HCT116 (cell line): ENCODE data around the gene LRRC2. TPM values are rescaled to one million over a fixed set of nuclear protein-coding genes. Genes with fewer than 3 reads are reported as not detected.
A peak's percentile ranks its signal among the peaks of the same experiment; 100 is the strongest.

ENCODE experiments used
- ATAC-seq: fragments of 200-7000 bp; cut with Tn5 transposase; 2 replicates; pipeline ENCODE4 v1.9.1; 2020; ENCODE audit warnings: mild to moderate bottlenecking, moderate library complexity
- BruUV-seq: library from RNA; stranded (reverse); fragments of 400-500 nt; replicated peaks from 2 replicates; lab custom pipeline; 2021; lab: Mats Ljungman, UMichigan
- CTCF ChIA-PET: fragments of 300-600 bp; sonication (Branson Sonifier 250); formaldehyde crosslinking; loops from one replicate; lab custom pipeline; 2021; ENCODE audit warnings: antibody characterized with exemption; lab: Charles Lee
- POLR2A ChIA-PET: fragments of 300-600, 350-600 bp; sonication (Branson Sonifier 250); formaldehyde crosslinking; loops from one replicate; lab custom pipeline; 2021; ENCODE audit warnings: antibody characterized with exemption; lab: Charles Lee
- RAD21 ChIA-PET, 2 experiments: fragments of 300-600 bp; sonication (Branson Sonifier 250); formaldehyde crosslinking; loops; one replicate each; lab custom pipeline; 2023; ENCODE audit warnings: low total read pairs in 2 of 2; ENCODE audit not compliant: uncharacterized antibody in 2 of 2, unreplicated experiment in 2 of 2, low non-redundant PET in 1 of 2; lab: Charles Lee
- DNase-seq: peaks from one replicate; pipeline ENCODE4 v3.0.0-alpha.2; 2010; ENCODE audit warnings: low read depth, low spot score
- H2AFZ ChIP-seq: fragments of 200-600 bp; shearing (Covaris generic), sonication (generic); 2 replicates; pipeline ENCODE4 v1.6.1; 2017; ENCODE audit warnings: low read depth, mixed run types, mixed read lengths, antibody characterized with exemption, low read length; ENCODE audit not compliant: poor library complexity, severe bottlenecking
- H3K27ac ChIP-seq: 2 replicates; pipeline ENCODE4 v1.5.1; 2012; ENCODE audit warnings: low read depth, low read length
- H3K27me3 ChIP-seq: fragments of 200-600 bp; sonication (generic); 2 replicates; pipeline ENCODE4 v1.6.1; 2016; ENCODE audit warnings: mixed run types, low read length, mixed read lengths; ENCODE audit not compliant: insufficient read depth
- H3K36me3 ChIP-seq, 2 experiments: fragments of 200-500 bp in 1 of 2; fragments of 200-600 bp in 1 of 2; sonication (Bioruptor generic) in 1 of 2; sonication (generic) in 1 of 2; 2 replicates each; pipeline versions ENCODE4 v1.5.1 to v1.6.1; 2014 to 2016; ENCODE audit warnings: low read length in 2 of 2, inconsistent platforms in 1 of 2, mixed read lengths in 1 of 2, mixed run types in 1 of 2; ENCODE audit not compliant: insufficient read depth in 2 of 2, control insufficient read depth in 1 of 2
- H3K4me1 ChIP-seq, 2 experiments: fragments of 200-600 bp in 1 of 2; sonication (generic) in 1 of 2; 2 replicates each; pipeline versions ENCODE4 v1.5.1 to v1.6.1; 2012 to 2017; ENCODE audit warnings: low read length in 2 of 2, inconsistent platforms in 1 of 2, mild to moderate bottlenecking in 1 of 2, mixed read lengths in 1 of 2, mixed run types in 1 of 2, moderate library complexity in 1 of 2; ENCODE audit not compliant: insufficient read depth in 2 of 2, control insufficient read depth in 1 of 2
- H3K4me2 ChIP-seq: fragments of 200-600 bp; sonication (generic); 2 replicates; pipeline ENCODE4 v1.6.1; 2017; ENCODE audit warnings: mixed run types, low read length, mixed read lengths
- H3K4me3 ChIP-seq, 2 experiments: fragments of 200-600 bp in 1 of 2; sonication (generic) in 1 of 2; replicated peaks in 1 of 2; 2 replicates each; pipeline ENCODE4 v1.5.1; 2011 to 2016; ENCODE audit warnings: low read length in 2 of 2, control low read depth in 1 of 2, low read depth in 1 of 2, mild to moderate bottlenecking in 1 of 2, mixed read lengths in 1 of 2, mixed run types in 1 of 2
- H3K79me2 ChIP-seq: fragments of 200-600 bp; sonication (generic); 2 replicates; pipeline ENCODE4 v1.6.1; 2017; ENCODE audit warnings: mild to moderate bottlenecking, mixed run types, low read length, moderate library complexity, mixed read lengths; ENCODE audit not compliant: insufficient read depth
- H3K9ac ChIP-seq: fragments of 200-600 bp; sonication (generic); 2 replicates; pipeline ENCODE4 v1.6.1; 2016; ENCODE audit warnings: low read length, mixed read lengths
- H3K9me2 ChIP-seq: fragments of 200-600 bp; sonication (generic), shearing (Covaris generic); 2 replicates; pipeline ENCODE4 v1.6.1; 2017; ENCODE audit warnings: mixed run types, mild to moderate bottlenecking, moderate library complexity; ENCODE audit not compliant: insufficient read depth
- H3K9me3 ChIP-seq, 2 experiments: fragments of 200-500 bp in 1 of 2; fragments of 200-600 bp in 1 of 2; sonication (Bioruptor generic) in 1 of 2; sonication (generic) in 1 of 2; 2 replicates each; pipeline ENCODE4 v1.6.1; 2014 to 2017; ENCODE audit warnings: low read length in 2 of 2, mixed read lengths in 2 of 2, inconsistent platforms in 1 of 2, low read depth in 1 of 2, mild to moderate bottlenecking in 1 of 2, mixed run types in 1 of 2, moderate library complexity in 1 of 2; ENCODE audit not compliant: control insufficient read depth in 1 of 2, insufficient read depth in 1 of 2
- H4K20me1 ChIP-seq: fragments of 200-600 bp; sonication (generic), shearing (Covaris generic); 2 replicates; pipeline ENCODE4 v1.6.1; 2017; ENCODE audit warnings: mixed run types, mild to moderate bottlenecking, moderate library complexity; ENCODE audit not compliant: insufficient read depth
- FOSL1 ChIP-seq: IDR thresholded peaks from 2 replicates; pipeline ENCODE4 v1.6.1; 2012; ENCODE audit warnings: low read depth
- SIN3A ChIP-seq: IDR thresholded peaks from 2 replicates; pipeline ENCODE4 v1.6.1; 2012; ENCODE audit warnings: low read depth
- TCF7L2 ChIP-seq: IDR thresholded peaks from 2 replicates; pipeline ENCODE4 v1.7.0; 2011; ENCODE audit warnings: borderline replicate concordance, inconsistent platforms; ENCODE audit not compliant: insufficient read depth, insufficient read length; ENCODE audit errors: extremely low read depth
- intact Hi-C: fragments of 100-400 bp; cut with micrococcal nuclease; formaldehyde crosslinking; loops from 2 replicates; pipeline ENCODE4 v1.10.0; 2022
- total RNA-seq: library from RNA; stranded (reverse); gene quantifications from one replicate; pipeline ENCODE4 v1.2.1, GENCODE V29; 2021; ENCODE audit not compliant: unreplicated experiment
- TF ChIP-seq, protein P1 (sequence below): IDR thresholded peaks from 2 replicates; pipeline ENCODE4 v1.6.1; 2012; ENCODE audit warnings: low read depth
- TF ChIP-seq, protein P2 (sequence below): IDR thresholded peaks from 2 replicates; pipeline ENCODE4 v1.6.1; 2012

LRRC2 gene
- total RNA-seq, 1 experiment from 2014 or later = not detected

DNA sequence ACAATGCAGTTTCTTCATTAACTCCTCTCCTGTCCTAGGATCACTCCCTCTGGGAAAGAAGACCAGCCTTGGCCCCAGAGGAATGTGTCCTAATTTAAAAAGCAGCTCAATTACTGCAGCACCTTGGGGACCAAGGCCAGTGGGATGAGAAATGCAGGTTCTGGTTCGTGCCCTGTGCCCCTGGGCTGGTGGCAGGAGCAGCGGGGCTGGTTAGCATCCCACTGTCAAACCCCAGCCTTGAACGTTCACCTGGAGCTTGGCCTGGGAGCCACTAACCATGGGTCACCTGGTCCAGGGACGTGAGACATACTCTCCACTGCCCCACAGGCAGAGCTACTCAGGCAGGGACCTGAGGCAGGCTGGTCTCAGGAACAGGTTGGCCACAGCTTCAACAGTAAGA is 76.7 kb downstream of the LRRC2 start:
- Histone ChIP-seq H3K4me3 (no peak overlapping the region), H3K9ac (no peak overlapping the region), H3K27me3 (no peaks in the 10 kb centered on the region), H3K9me2 (no peaks in the 10 kb centered on the region), H3K36me3 (no peaks in the 10 kb centered on the region), H3K4me1 (peaks cover 0 to 10% of the 10 kb centered on the region in 2 experiments; a peak in 1 of 4 replicates), H2AFZ (peak overlapping the region; percentile 16), H3K79me2 (no peaks in the 10 kb centered on the region), H3K4me2 (peak overlapping the region; percentile 57), H3K27ac (no peak overlapping the region), H3K9me3 (no peaks in the 10 kb centered on the region), H4K20me1 (no peaks in the 10 kb centered on the region)
- intact Hi-C loops = loop anchor here (5.0 kb wide), 1 partner anchor 408 kb away; no protein-coding TSS in a partner anchor
- ChIA-PET POLR2A (interaction anchor here (1.3 to 1.7 kb wide), 3 partner anchors 11 to 140 kb away, joined by 3 to 10 read pairs (median 7); no protein-coding TSS in a partner anchor), CTCF (interaction anchor here (1.0 to 3.4 kb wide), 19 partner anchors 9 to 175 kb away, joined by 3 to 144 read pairs (median 6); partner anchors contain the start of gene RTP3), RAD21 (interaction anchor here (0.6 to 1.7 kb wide), 7 partner anchors 58 to 420 kb away, joined by 3 to 21 read pairs (median 3); no protein-coding TSS in a partner anchor)
- ATAC-seq (no peak), DNase-seq (no peak)
- BruUV-seq = no TSS peak
- TF ChIP-seq, protein P1, sequence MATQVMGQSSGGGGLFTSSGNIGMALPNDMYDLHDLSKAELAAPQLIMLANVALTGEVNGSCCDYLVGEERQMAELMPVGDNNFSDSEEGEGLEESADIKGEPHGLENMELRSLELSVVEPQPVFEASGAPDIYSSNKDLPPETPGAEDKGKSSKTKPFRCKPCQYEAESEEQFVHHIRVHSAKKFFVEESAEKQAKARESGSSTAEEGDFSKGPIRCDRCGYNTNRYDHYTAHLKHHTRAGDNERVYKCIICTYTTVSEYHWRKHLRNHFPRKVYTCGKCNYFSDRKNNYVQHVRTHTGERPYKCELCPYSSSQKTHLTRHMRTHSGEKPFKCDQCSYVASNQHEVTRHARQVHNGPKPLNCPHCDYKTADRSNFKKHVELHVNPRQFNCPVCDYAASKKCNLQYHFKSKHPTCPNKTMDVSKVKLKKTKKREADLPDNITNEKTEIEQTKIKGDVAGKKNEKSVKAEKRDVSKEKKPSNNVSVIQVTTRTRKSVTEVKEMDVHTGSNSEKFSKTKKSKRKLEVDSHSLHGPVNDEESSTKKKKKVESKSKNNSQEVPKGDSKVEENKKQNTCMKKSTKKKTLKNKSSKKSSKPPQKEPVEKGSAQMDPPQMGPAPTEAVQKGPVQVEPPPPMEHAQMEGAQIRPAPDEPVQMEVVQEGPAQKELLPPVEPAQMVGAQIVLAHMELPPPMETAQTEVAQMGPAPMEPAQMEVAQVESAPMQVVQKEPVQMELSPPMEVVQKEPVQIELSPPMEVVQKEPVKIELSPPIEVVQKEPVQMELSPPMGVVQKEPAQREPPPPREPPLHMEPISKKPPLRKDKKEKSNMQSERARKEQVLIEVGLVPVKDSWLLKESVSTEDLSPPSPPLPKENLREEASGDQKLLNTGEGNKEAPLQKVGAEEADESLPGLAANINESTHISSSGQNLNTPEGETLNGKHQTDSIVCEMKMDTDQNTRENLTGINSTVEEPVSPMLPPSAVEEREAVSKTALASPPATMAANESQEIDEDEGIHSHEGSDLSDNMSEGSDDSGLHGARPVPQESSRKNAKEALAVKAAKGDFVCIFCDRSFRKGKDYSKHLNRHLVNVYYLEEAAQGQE = no peak
- TF ChIP-seq, protein P2, sequence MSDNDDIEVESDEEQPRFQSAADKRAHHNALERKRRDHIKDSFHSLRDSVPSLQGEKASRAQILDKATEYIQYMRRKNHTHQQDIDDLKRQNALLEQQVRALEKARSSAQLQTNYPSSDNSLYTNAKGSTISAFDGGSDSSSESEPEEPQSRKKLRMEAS = no peak
- no peak for TF ChIP-seq TCF7L2
- no peak for TF ChIP-seq SIN3A
- no peak for TF ChIP-seq FOSL1
